ENCODE data around the gene GPA33. TPM values are rescaled to one million over a fixed set of nuclear protein-coding genes. Genes with fewer than 3 reads are reported as not detected.

GPA33 gene
- total RNA-seq, 1 donor from 2014 or later = 0.10 TPM

DNA sequence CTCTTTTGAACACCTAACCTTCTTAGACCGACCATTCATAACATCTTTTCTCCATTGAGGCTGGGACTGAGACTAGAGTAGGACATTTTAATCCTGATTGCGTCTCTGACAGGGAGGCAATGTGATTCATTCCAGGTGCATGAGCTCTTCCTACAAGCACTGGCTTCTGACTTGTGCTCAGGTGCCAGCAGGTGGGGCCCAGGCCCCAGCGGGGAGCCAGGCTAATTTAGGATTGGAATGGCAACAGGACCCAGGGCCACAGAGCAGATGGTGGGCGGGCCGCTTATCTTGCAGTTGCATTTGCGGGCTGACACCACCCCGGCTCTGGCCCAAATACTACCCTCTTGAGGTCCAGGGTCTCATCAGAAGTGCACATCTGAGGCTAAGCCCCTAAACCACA, 4.1 kb downstream of the GPA33 start:
- DNase-seq (ENCODE audit: low spot score) = no peak
- no peaks in the 10 kb centered on the region for H3K27me3 Mint-ChIP-seq (ENCODE audit: unreplicated experiment)
- TF ChIP-seq, protein P1, sequence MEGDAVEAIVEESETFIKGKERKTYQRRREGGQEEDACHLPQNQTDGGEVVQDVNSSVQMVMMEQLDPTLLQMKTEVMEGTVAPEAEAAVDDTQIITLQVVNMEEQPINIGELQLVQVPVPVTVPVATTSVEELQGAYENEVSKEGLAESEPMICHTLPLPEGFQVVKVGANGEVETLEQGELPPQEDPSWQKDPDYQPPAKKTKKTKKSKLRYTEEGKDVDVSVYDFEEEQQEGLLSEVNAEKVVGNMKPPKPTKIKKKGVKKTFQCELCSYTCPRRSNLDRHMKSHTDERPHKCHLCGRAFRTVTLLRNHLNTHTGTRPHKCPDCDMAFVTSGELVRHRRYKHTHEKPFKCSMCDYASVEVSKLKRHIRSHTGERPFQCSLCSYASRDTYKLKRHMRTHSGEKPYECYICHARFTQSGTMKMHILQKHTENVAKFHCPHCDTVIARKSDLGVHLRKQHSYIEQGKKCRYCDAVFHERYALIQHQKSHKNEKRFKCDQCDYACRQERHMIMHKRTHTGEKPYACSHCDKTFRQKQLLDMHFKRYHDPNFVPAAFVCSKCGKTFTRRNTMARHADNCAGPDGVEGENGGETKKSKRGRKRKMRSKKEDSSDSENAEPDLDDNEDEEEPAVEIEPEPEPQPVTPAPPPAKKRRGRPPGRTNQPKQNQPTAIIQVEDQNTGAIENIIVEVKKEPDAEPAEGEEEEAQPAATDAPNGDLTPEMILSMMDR (IDR thresholded peaks at IDR 0.05; ENCODE audit: unreplicated experiment) = no peak

DNA sequence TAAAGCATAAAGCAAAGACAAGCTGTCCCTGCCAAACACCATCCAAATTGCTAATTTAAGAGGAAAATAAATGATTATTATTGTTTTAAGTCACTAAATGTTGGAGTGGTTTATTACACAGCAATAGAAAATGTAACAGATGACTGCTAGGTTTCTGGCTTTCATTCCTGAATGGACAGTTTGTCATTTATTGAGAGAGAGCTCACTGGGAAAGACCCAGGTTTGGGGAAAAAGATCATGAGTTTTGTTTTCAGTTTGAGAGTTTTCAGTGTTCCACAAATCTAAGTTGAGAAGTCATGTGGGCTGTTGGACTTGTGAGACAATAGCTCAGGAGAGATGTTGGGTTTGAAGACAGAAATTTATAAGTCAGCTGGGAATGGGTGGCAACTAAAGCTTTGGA, 5.4 kb downstream of the GPA33 start:
- H3K36me3 Mint-ChIP-seq (ENCODE audit: low read depth, unreplicated experiment) = no peaks in the 10 kb centered on the region
- H3K27me3 Mint-ChIP-seq (ENCODE audit: unreplicated experiment) = peaks cover 2% of the 10 kb centered on the region
- no peak overlapping the region for H3K4me3 Mint-ChIP-seq (ENCODE audit: unreplicated experiment)
- TF ChIP-seq, protein P1 (IDR thresholded peaks at IDR 0.05; ENCODE audit: unreplicated experiment) = no peak
- DNase-seq (ENCODE audit: low spot score) = no peak
- H3K9me3 Mint-ChIP-seq (ENCODE audit: unreplicated experiment) = no peaks in the 10 kb centered on the region
- H3K4me1 Mint-ChIP-seq (ENCODE audit: unreplicated experiment) = peaks cover 9% of the 10 kb centered on the region
- H3K27ac Mint-ChIP-seq (ENCODE audit: unreplicated experiment) = no peak overlapping the region

More for the DNA sequence above, 4.1 kb downstream of the GPA33 start:
- H3K9me3 Mint-ChIP-seq (ENCODE audit: unreplicated experiment) = no peaks in the 10 kb centered on the region
- no peak overlapping the region for H3K4me3 Mint-ChIP-seq (ENCODE audit: unreplicated experiment)
- H3K4me1 Mint-ChIP-seq (ENCODE audit: unreplicated experiment) = peaks cover 8% of the 10 kb centered on the region
- no peak overlapping the region for H3K27ac Mint-ChIP-seq (ENCODE audit: unreplicated experiment)
- H3K36me3 Mint-ChIP-seq (ENCODE audit: low read depth, unreplicated experiment) = no peaks in the 10 kb centered on the region

- H3K27ac Mint-ChIP-seq (ENCODE audit: unreplicated experiment) = no peak overlapping the region
- H3K27me3 Mint-ChIP-seq (ENCODE audit: unreplicated experiment) = peaks cover 2% of the 10 kb centered on the region
- H3K36me3 Mint-ChIP-seq (ENCODE audit: low read depth, unreplicated experiment) = no peaks in the 10 kb centered on the region
- no peaks in the 10 kb centered on the region for H3K9me3 Mint-ChIP-seq (ENCODE audit: unreplicated experiment)
- peaks cover 3% of the 10 kb centered on the region for H3K4me1 Mint-ChIP-seq (ENCODE audit: unreplicated experiment)
- no peak for DNase-seq (ENCODE audit: low spot score)
- H3K4me3 Mint-ChIP-seq (ENCODE audit: unreplicated experiment) = no peak overlapping the region
- TF ChIP-seq, protein P1 (IDR thresholded peaks at IDR 0.05; ENCODE audit: unreplicated experiment) = no peak
These were observed 6.3 kb downstream of the GPA33 start for GRCh38 chr1:167083871-167084270.

DNA sequence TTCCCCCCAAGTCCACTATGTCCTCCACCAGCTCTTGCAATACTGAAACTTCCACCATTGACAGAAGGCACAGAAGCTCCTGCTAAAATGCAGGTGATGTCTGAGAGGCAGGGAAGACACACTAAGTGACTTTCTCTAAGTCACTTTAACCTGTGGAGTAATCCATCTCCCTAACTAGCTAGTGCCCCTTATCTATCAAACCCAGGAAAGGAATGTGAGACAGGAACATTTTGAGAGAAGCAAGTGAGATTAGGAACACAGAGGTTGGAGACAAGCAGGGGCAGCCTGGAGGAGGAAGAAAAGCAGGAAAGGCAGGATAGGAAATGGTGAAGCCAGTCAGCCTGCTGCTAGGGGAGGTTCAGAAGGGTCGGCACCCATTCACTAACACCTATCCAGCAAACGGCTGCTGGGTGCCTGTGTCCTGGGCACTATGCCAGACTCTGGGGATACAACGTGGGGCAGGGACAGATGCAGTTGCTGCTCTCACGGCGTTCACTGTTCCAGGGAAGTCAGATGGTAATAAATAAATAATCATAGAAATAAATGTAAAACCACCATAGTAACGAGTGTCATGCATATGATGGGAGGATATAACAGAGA, 7.0 kb downstream of the GPA33 start:
- H3K4me1 Mint-ChIP-seq (ENCODE audit: unreplicated experiment) = peaks cover 3% of the 10 kb centered on the region
- TF ChIP-seq, protein P1 (IDR thresholded peaks at IDR 0.05; ENCODE audit: unreplicated experiment) = no peak
- H3K4me3 Mint-ChIP-seq (ENCODE audit: unreplicated experiment) = no peak overlapping the region
- H3K27ac Mint-ChIP-seq (ENCODE audit: unreplicated experiment) = no peak overlapping the region
- peaks cover 2% of the 10 kb centered on the region for H3K27me3 Mint-ChIP-seq (ENCODE audit: unreplicated experiment)
- no peak for DNase-seq (ENCODE audit: low spot score)
- no peaks in the 10 kb centered on the region for H3K9me3 Mint-ChIP-seq (ENCODE audit: unreplicated experiment)
- no peaks in the 10 kb centered on the region for H3K36me3 Mint-ChIP-seq (ENCODE audit: low read depth, unreplicated experiment)

- Mint-ChIP-seq H3K9me3 (ENCODE audit: unreplicated experiment) (no peaks in the 10 kb centered on the region), H3K36me3 (ENCODE audit: low read depth, unreplicated experiment) (no peaks in the 10 kb centered on the region), H3K4me3 (ENCODE audit: unreplicated experiment) (no peak overlapping the region), H3K27me3 (ENCODE audit: unreplicated experiment) (peaks cover 2% of the 10 kb centered on the region), H3K27ac (ENCODE audit: unreplicated experiment) (no peak overlapping the region), H3K4me1 (ENCODE audit: unreplicated experiment) (peaks cover 3% of the 10 kb centered on the region)
- TF ChIP-seq, protein P1 (IDR thresholded peaks at IDR 0.05; ENCODE audit: unreplicated experiment) = no peak
- DNase-seq (ENCODE audit: low spot score) = no peak
These were observed 7.6 kb downstream of the GPA33 start for GRCh38 chr1:167082511-167083027.

All from endothelial cell (in vitro differentiated cells).